ENCODE results near the gene MAGI1.

GRCh38 chr3:65730449-65730848 is 308.3 kb downstream of the MAGI1 start:
- TF ChIP-seq CTCF (conservative IDR thresholded peaks at IDR 0.05) = no peak
- no peak for TF ChIP-seq ZFX (IDR thresholded peaks at IDR 0.05)

Measured in C4-2B (cell line).